ENCODE data around the gene MAL. TPM values are rescaled to one million over a fixed set of nuclear protein-coding genes. Genes with fewer than 3 reads are reported as not detected.

MAL gene
- total and polyA plus RNA-seq, 2 experiments from 2014 or later = 1.4 TPM; not detected in 1

GRCh38 chr2:95076705-95077529 lies 51.4 kb downstream of the MAL start:
- H3K79me2 ChIP-seq = no peaks in the 10 kb centered on the region
- H2AFZ ChIP-seq = peak overlapping the region; percentile 98
- DNase-seq (ENCODE audit: low spot score) = peak; percentile 87
- 9% methylated on average over 39 of the region's 44 CpGs for WGBS (ENCODE audit: low lambda C conversion rate, missing lambda C conversion rate)
- H4K20me1 ChIP-seq (ENCODE audit: insufficient read depth, poor library complexity, severe bottlenecking) = no peaks in the 10 kb centered on the region
- no peak overlapping the region for H3K27ac ChIP-seq
- H3K4me1 ChIP-seq (ENCODE audit: insufficient read depth) = no peaks in the 10 kb centered on the region
- H3K27me3 ChIP-seq = peaks cover 4% of the 10 kb centered on the region
- no peaks in the 10 kb centered on the region for H3K36me3 ChIP-seq (replicated peaks; ENCODE audit: insufficient read depth, low read depth)
- TF ChIP-seq CTCF (IDR thresholded peaks at IDR 0.05; ENCODE audit: poor library complexity) (peak; percentile 92), EZH2phosphoT487 (IDR thresholded peaks at IDR 0.05; ENCODE audit: low read depth, severe bottlenecking, unreplicated experiment) (no peak)
- peak overlapping the region; percentile 99 for H3K4me2 ChIP-seq
- no peaks in the 10 kb centered on the region for H3K9me3 ChIP-seq (ENCODE audit: low read depth)
- peak overlapping the region; percentile 82 for H3K4me3 ChIP-seq
- no peaks in the 10 kb centered on the region for H3K9me2 ChIP-seq (replicated peaks; ENCODE audit: insufficient read depth)

GRCh38 chr2:95077530-95077825 lies 52.0 kb downstream of the MAL start:
- H4K20me1 ChIP-seq (ENCODE audit: insufficient read depth, poor library complexity, severe bottlenecking) = no peaks in the 10 kb centered on the region
- 48% methylated on average over 3 of the region's 3 CpGs for WGBS (ENCODE audit: low lambda C conversion rate, missing lambda C conversion rate)
- peaks cover 4% of the 10 kb centered on the region for H3K27me3 ChIP-seq
- H3K36me3 ChIP-seq (replicated peaks; ENCODE audit: insufficient read depth, low read depth) = no peaks in the 10 kb centered on the region
- TF ChIP-seq CTCF (IDR thresholded peaks at IDR 0.05; ENCODE audit: poor library complexity) (no peak), EZH2 (IDR thresholded peaks at IDR 0.05; ENCODE audit: borderline replicate concordance) (no peak), EZH2phosphoT487 (IDR thresholded peaks at IDR 0.05; ENCODE audit: low read depth, severe bottlenecking, unreplicated experiment) (no peak)
- peak; percentile 2 for DNase-seq (ENCODE audit: low spot score)
- peak overlapping the region; percentile 98 for H2AFZ ChIP-seq
- H3K79me2 ChIP-seq = no peaks in the 10 kb centered on the region
- no peaks in the 10 kb centered on the region for H3K4me1 ChIP-seq (ENCODE audit: insufficient read depth)
- no peaks in the 10 kb centered on the region for H3K9me3 ChIP-seq (ENCODE audit: low read depth)
- H3K4me2 ChIP-seq = peak overlapping the region; percentile 99
- H3K4me3 ChIP-seq = no peak overlapping the region
- no peaks in the 10 kb centered on the region for H3K9me2 ChIP-seq (replicated peaks; ENCODE audit: insufficient read depth)
- H3K27ac ChIP-seq = no peak overlapping the region

GRCh38 chr2:95077861-95078603 lies 52.5 kb downstream of the MAL start:
- Histone ChIP-seq H3K9me2 (replicated peaks; ENCODE audit: insufficient read depth) (no peaks in the 10 kb centered on the region), H3K4me3 (no peak overlapping the region)

More at GRCh38 chr2:95077861-95078603, 52.5 kb downstream of the MAL start:
- no peaks in the 10 kb centered on the region for H4K20me1 ChIP-seq (ENCODE audit: insufficient read depth, poor library complexity, severe bottlenecking)
- 89% methylated on average over 10 of the region's 10 CpGs for WGBS (ENCODE audit: low lambda C conversion rate, missing lambda C conversion rate)
- no peak overlapping the region for H3K4me2 ChIP-seq
- H2AFZ ChIP-seq = no peak overlapping the region
- no peak for DNase-seq (ENCODE audit: low spot score)
- H3K79me2 ChIP-seq = no peaks in the 10 kb centered on the region
- no peaks in the 10 kb centered on the region for H3K36me3 ChIP-seq (replicated peaks; ENCODE audit: insufficient read depth, low read depth)
- H3K27ac ChIP-seq = no peak overlapping the region
- TF ChIP-seq EZH2 (IDR thresholded peaks at IDR 0.05; ENCODE audit: borderline replicate concordance) (no peak), CTCF (IDR thresholded peaks at IDR 0.05; ENCODE audit: poor library complexity) (no peak), EZH2phosphoT487 (IDR thresholded peaks at IDR 0.05; ENCODE audit: low read depth, severe bottlenecking, unreplicated experiment) (no peak)
- peaks cover 4% of the 10 kb centered on the region for H3K27me3 ChIP-seq
- H3K9me3 ChIP-seq (ENCODE audit: low read depth) = no peaks in the 10 kb centered on the region
- no peaks in the 10 kb centered on the region for H3K4me1 ChIP-seq (ENCODE audit: insufficient read depth)

Data from hepatocyte (in vitro differentiated cells).